HepG2 (cell line): ENCODE measurements around the gene VASH2.

Experiments used
- BHLHE40 ChIP-seq: IDR thresholded peaks from 2 replicates; pipeline ENCODE4 v1.6.1; 2011; ENCODE audit warnings: low read length, improper control_type of control experiment
- HNF4G ChIP-seq, 2 experiments: sonication (generic) in 1 of 2; formaldehyde crosslinking in 1 of 2; IDR thresholded peaks; 2 replicates each; pipeline versions ENCODE4 v1.4.0 to v1.6.1; 2011 to 2020; ENCODE audit warnings: borderline replicate concordance in 2 of 2, low read depth in 2 of 2, mild to moderate bottlenecking in 2 of 2, low read length in 1 of 2, missing genetic modification reagents in 1 of 2, moderate library complexity in 1 of 2
- HNRNPLL ChIP-seq: fragments of 200-400 bp; formaldehyde crosslinking; IDR thresholded peaks from 2 replicates; pipeline ENCODE4 v1.6.1; 2017; ENCODE audit warnings: mild to moderate bottlenecking, low read depth, low read length; ENCODE audit not compliant: poor library complexity, severe bottlenecking
- MYPOP ChIP-seq: sonication (generic); formaldehyde crosslinking; IDR thresholded peaks from 2 replicates; pipeline ENCODE4 v1.8.1; 2023; ENCODE audit warnings: mild to moderate bottlenecking, moderate library complexity, missing genetic modification reagents

- TF ChIP-seq BHLHE40 (no peak), HNRNPLL (no peak), HNF4G (IDR thresholded peaks at IDR 0.05; ENCODE audit: borderline replicate concordance, low read depth, low read length) (no peak), HNF4G (CRISPR knock-in tag; IDR thresholded peaks at IDR 0.05; ENCODE audit: borderline replicate concordance, low read depth) (no peak), MYPOP (no peak)
Measured at GRCh38 chr1:212973426-212973825, 23.1 kb downstream of the VASH2 start.
